GM18870 (cell line): ENCODE data around the gene PXDN.

Source experiments
- ATAC-seq: cut with Tn5 transposase; IDR thresholded peaks from one replicate; pipeline ENCODE4 v1.9.1; 2021; ENCODE audit warnings: moderate library complexity; ENCODE audit not compliant: unreplicated experiment

The PXDN gene

DNA sequence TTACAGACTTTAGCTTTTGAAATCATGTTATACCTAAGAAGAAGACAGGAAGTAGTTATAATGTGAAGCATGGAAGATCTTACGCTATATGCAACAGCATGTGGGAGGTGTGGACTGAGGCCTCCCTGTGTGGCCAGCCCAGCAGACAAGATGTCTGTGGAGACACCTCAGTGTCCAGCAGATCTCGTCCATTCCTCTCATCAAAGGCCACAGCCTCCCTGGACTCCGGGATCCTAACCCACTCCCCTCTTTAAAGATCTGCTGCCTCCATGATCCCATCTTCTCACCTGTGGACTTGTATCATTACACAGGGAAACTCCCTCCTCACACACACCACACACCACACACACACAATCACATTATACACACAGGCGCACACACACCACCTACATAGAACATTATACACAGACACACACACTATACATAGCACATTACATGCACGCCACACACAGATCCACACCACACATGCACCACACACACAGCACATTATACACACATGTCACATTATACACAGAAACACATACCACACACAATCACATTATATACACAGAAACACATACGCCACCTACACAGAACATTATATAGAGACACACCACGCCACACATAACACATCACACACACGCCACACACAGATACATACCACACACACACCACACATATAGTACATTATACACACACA, 89.5 kb downstream of the PXDN start:
- no peak for ATAC-seq

DNA sequence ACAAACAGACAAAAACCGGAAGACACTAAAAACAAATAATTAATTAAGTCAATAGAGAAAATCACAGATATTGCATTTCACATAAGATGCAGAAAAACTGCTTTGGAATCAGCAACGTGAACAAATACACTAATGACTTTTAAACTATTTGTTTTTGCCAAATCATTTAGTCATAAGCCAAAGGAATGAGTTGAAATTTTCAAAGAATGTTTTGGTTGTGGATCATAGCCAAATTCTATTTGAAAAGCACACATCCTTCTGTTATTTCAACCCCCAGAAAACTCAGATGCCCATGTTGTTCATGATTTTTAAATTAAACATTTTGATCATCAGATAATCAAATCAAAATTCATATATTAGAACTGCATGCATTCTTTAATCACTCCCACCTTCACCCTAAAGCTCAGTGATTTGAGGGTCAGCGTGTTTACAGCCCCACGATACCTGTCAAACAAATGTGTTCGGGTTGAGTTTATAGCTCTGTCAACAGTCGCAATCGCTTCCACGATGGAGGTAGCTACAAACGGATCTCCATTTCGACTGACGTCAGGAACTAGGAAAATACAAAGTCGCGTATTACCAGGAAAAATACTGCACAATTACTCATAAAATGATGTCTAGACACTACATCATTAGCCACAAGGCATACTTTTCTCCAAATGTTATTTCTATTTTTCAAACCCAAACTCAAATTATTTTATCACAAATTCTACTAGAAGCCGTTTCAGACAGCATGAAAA, 90.2 kb downstream of the PXDN start:
- no peak for ATAC-seq

DNA sequence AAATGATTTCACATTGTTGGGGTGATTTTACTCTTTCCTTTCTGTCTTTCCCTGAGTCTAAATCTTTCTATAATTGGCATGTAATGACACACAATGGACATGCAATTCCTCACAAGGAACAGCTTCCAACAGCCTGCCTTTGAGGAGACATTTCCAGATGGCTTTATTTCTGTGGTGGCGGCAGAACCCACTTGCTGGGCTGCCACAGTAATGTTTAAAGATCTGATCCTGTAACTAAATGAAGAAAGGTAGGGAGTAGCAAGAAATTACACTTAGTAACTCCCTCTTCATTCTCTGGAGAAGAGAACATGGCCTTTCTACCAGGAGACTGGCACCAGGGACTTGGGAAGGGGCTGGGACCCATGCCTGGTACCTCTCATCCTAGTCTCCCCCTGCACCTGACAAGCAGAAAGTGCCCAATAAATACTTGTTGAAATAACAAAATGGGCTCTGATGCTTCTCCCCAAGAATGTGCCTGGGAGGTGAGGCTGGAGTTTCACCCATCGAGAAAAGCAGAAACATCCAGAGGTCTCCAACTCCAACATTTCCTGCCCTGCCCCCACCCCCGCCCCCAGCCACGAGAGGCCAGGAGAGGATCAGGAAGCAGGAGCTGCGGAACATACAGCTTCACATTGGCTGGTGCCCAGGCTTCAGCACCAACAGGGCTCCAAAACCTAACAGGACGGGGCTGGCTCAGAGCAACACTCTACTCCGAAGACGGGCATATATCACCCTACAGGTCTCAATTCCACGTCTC, 92.1 kb downstream of the PXDN start:
- ATAC-seq, result no peak

DNA sequence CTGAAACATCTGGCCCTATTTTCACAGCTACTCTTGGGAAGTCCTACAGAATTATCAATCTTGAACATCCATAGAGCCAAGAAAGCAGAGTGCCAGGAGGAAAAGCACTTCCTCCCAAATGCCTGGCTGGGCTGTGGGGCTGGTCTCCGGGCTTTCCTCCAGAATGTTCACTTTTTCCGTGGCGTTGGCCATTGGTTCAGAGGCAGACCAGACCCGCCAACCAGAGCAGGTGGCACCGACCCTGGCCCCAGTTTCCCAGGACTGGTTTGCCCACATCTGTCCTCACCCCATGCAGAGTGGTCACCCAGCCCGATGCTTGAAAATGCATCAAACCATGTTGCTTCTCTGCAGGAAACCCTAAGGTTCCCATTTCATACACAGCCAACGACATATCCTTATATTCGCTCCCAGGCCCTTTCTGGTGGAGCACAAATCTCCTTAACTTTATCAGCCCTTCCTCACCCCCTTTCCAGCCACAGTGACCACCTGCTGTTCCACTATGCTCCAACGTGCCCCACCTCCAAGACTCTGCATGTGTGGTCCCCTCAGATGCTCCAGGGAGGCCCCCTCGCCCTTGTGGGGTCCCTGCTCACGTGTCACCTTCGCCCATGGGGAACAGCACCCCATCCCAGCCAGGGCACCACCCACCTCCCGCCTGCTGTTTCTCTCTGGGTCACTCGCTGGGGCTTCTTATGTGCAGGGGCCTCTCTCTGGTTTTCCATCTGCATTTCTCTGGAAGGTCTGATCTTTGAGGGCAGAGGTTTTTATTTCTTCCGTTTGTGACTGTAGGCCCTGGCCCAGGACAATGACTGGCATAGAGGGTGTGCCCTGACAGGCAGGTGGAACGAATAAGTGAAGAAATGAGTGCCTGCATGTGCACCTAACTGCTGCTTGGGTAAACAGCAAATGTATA, 92.9 kb downstream of the PXDN start:
- ATAC-seq, result no peak

DNA sequence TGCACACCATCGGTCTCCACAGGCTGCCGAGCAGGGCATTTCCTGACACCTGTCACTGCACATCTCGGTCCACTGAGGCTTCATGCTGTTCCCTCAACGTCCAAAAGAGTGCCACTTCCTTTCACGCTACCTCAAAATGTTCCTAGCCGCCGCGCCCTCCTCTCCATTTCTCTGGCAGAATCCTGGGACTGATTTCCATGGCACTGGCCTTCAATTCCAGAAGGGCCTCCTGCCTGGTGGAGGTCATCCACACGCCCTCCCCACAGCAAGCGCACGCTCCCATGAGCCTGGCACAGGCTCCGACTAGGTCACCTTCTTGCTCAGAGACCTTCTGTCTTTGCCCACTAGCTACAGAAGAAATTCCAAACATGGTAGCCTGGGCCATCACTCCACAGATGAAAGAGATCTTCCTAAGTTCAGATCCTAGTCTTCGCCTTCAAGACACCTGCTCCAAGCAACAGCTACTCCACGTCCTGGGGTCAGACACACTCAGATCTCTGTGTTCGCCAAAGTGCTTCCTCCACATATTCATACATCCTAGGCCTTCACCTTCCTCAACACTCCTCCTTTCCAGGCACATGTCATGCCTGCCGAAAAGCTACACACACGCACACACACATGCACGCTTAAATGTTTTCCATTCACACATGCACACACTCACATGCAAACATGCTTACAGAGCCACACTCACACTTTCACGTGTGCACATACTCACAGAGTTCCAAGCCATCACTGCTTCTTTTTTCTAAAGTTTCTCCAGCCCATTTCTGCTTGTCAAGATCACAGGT, 94.0 kb downstream of the PXDN start:
- no peak for ATAC-seq

DNA sequence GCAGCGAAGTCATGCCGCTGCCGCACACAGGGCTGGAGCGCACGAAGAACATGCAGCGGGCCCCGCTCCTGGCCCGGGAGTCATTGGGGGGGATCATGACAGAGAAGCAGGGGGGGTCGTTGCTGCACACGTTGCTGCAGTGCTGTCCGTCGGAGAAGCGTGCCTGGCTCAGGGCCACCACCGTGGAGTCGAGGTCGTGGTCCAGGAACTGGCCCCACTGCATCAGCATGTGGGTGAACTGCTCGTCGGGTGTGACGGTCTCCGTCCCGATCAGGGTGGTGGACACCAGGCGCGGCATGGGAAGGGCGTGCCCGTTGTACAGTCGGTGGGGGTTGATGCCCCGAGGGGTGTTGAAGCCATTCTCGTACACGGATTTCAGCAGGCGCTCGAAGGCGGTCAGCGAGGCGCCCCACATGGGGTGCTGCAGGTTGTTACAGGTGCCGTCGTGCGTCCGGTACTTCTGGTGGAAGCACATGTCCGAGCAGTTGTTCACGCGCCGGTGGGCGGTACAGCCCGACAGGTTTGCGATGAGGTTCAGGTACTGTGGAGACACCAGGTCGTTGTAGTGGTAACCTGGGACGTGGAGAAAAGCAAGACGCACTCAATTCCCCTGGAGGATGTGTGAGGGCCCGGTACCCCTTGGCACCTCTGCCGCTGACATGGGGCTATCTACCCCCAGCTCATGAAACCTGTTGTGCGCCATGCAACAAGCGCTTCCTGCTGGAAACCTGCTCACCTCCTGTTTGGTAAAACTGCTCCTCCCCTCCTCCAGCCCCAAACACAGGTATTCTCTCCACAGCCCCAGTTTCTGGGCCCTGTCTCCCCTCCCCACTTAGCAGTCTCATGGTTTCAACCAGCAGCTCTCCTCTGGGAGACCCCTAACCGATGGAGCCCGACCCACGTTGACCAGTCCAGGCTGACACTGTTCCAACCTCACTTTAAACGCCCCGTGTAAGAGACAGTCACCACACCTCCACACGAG, 94.9 kb downstream of the PXDN start:
- ATAC-seq, result no peak

DNA sequence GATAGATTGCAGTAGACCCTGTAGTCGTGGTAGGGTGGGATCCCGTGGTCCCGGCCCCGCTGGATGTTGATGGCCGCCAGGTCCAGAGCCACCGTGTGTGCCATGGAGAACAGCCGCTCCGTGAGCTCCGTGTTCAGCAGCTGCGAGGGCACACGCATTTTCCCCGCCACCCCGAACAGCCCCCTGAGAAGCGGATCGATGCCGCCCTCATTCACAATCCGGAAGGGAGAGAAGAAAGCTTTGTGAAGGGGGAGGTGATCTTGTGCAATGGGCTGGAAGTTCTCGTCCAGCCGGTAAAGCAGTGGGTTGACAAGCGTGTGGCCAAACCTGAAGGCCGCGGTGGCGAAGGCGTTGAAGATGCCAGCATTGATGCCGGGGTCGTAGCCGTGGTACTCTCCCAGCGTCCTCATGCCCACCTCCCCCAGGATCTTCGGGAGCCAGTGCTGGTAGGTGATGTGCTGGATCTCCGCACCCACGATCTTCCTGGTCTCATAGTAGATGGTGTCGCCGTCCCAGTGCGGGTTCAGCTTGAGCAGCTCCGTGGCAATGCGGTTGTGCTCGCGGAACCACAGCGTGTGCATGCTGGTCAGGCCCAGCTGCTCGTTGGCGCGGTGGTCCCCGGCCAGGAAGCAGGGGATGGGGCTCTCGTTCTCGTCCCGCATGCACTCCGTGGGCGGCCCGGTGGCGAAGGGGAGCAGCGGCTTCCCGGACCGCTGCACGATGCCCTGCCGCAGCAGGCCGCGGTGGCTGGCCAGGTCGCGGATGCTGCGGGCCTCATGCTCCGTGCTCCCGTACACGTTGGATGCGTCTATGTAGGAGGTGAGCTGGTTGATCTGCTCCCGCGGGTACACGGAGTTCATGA, 95.8 kb downstream of the PXDN start:
- no peak for ATAC-seq

DNA sequence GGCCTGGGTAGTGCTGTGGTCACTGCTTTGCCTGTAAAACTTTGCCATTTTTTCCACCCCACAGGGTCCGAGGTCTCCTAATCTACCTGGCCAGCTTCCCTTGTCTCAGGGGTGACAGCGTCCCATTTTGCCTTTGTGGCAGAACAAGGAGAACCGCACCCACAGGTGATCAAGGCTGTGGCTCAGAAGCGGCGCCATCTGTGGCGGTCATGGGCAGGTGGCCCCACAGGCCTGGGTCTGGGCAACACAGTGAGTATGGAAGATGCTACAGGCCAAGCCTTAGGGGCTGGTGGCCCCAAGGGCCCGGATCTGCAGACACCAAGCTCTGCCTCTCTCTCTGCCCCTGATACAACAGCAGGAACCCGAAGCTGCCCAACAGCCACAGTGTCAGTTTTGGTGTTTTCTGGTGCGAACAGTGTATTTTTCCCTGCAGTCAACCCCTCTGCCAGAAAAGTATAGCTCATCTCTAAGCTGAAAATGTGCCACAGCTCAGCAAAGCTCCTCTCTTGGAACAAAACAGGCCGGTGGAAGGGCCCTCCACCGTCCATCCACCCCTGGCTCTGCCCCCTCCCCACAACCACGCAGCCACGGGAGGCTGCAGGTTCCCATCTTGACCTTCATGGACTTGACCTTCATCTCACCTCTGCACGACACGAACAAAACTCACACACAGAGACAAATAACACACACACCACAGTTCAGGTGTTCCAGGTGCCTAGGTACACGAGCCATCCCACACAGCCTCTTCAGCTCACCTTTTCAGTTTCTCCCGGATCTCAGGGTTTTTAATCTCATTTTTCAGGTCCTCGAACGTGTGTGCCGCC, 96.7 kb downstream of the PXDN start:
- no peak for ATAC-seq

DNA sequence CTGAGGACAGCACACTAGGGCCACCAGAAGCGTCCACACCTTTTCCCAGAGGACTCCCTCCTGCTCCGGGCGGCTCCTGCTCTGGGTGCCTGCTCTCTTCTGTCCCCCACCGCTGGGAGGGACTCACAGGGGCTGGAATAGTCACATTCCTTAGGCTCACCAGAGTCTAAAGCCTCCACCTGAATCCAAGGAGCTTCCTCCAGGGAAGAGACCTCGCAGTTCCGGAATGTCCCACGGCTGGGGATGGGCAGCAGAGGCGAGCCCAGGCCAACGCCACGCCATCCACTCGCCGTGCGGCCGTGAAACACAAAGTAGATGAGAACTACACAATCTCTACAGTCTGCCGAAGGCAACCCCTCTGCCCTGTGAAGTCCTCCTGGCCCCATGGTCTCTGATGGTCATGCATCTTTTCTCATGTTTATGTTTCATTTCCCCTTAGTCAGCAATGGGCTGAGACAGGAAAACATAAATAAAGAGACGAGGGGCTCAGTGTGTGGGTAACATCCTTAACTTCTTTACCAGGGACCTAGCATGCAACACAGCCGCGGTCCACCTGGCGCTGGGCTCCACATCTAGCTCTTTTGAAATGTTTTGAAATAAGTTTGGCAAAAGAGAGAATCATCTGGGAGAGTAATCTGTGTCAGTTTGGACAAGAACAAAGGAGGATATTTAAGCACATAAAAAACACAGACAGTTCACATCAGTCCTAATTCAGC, 98.4 kb downstream of the PXDN start:
- no peak for ATAC-seq

DNA sequence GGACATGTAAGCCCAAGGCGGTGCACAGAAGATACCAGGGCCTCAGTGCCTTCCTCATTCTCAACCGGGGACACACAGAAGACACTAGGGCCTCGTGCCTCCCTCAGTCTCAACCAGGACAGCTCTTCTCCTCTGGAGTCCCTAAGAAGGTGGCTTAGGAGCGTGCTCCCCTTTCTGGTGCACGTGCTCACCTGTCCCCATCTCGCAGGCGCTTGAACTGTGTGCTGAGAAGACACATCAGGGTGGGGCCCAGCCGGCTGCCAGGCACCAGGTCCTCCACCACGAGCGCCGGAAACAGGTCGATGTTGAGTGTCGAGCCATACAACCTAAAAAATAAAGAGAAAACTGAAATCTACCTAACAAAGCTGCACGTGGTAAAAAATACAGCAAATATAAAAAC, 99.9 kb downstream of the PXDN start:
- no peak for ATAC-seq

DNA sequence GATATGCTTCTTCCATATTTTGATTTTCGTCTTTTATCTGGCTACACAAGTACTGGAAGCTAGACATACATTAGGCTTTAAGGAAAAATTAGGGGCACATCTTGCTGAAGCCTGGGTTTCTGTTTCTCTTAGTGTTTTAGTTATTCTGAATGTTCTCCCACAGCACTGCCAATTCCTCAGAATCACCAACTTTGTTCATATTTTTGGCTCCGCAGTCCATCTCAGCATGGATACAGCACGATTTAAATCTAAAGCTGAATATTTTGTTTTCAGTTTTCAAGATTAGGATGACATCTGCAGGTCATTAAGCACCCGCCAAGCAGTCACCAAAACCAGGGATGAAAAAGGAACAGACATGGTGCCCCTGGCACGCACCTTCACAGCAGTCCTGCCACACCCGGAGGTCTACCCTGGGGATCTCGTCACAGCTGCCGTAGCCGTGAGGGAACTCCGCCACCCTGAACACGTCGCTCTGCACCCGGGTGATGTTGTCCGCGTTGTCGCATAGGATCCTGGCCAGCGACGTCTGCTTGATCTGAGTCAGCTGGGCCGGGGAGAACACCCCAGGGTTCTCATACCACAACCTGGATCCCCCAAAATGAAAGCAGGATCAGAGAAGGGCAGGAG, 101.2 kb downstream of the PXDN start:
- ATAC-seq, result no peak

DNA sequence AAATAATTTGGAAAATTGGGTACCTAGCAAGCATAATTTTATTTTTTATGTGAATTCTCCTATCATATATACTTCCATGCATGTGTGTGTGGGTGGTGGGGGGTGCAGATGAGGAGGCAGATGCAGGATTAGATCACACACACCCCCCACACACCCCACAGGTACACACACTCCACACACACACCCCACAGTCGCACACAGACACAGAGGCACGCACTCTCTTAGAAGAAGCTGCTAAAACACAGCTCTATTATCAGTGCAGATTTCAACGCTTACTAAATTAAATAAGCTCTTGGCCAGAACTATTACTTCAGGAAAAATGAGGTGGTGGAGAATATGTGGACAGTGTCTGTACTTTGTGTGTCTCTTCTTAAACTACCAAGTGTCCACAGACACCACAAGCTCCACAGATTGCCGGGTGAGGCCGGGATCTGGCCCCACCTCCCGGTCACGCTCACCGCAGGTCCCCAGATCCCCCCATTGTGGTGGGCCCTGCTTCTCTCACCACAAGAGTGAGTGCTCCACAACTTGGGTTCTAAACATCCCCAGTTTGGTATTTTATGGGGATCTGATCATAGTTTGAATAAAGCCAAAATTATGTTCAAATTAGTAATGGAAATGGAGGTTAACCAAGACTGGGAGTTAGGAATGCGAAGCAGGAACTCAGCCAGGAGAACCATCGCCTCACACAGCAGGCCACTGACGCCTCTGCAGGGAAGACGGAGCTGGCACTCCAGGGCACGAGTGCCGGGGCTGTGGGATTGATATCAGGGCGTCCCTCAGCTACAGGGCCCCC, 102.1 kb downstream of the PXDN start:
- ATAC-seq, result no peak

DNA sequence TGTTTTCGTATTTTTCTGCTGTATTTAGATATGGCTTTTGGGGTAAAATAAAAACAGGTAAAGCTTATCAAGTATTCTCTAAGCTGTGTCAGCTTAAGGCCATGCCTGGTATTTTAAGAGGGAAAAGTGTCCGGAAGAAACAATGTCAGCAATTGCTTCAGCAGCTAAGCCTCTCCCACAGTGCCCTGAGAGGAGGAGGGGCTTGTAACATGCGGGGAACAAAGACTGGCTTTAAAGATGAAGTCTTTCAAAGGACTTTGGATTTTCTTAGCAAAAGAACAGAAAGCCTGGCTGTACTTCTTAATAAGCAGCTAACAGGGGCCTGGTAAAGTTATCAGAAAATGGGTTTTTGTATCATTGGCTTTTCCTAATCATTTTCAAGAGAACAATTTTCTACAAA, 102.8 kb downstream of the PXDN start:
- no peak for ATAC-seq

DNA sequence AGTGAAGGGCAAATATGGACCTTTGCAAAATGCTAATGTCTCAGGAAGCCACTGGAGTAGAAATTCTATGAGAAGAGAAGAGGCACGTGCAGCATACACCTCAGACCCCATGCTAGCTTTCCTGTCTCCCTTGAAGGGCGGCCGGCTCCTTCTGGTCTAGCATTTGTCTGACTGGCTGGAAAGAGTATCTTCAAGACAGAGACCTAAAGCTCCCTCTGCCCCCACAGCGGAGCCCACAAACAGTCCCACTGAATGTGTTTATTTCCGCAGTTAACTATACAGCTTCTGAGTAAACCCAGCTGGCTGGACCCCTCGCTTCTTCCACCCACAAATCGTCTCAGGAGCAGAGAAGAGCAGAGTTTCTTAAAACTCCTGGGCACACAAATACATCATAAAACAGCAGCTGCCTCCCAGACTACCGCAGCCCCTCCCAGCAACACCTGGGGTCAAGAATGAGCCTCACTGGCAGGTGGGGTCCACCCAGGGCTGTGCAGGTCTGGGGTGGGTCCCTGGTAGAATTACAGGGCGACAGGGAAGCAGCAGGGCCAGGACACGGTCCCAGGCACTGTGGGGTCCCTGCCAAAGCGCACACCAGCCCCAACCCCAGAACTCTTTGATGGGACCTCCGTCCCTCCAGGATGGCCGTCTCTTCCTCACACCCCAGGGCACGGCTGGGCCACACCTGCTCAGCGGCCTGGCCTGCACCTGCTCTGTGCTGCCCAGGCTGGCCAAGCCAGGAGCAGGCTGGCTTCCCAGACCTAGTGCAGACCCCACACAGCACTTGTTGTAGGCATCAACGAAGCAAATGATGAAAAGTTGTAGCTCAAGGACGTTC, 103.8 kb downstream of the PXDN start:
- no peak for ATAC-seq
